Endothelial cell of coronary artery (primary cell): ENCODE measurements around the gene KCNK17. TPM values are rescaled to one million over a fixed set of nuclear protein-coding genes. Genes with fewer than 3 reads are reported as not detected.

Experiments used
- total RNA-seq: library from RNA; depleted of rRNA; stranded (reverse); fragments of >200 nt; gene quantifications from 2 replicates; pipeline ENCODE4 v1.2.3, GENCODE V29; 2014

KCNK17 gene, protein sequence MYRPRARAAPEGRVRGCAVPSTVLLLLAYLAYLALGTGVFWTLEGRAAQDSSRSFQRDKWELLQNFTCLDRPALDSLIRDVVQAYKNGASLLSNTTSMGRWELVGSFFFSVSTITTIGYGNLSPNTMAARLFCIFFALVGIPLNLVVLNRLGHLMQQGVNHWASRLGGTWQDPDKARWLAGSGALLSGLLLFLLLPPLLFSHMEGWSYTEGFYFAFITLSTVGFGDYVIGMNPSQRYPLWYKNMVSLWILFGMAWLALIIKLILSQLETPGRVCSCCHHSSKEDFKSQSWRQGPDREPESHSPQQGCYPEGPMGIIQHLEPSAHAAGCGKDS
- total RNA-seq = not detected in 2 replicates

DNA sequence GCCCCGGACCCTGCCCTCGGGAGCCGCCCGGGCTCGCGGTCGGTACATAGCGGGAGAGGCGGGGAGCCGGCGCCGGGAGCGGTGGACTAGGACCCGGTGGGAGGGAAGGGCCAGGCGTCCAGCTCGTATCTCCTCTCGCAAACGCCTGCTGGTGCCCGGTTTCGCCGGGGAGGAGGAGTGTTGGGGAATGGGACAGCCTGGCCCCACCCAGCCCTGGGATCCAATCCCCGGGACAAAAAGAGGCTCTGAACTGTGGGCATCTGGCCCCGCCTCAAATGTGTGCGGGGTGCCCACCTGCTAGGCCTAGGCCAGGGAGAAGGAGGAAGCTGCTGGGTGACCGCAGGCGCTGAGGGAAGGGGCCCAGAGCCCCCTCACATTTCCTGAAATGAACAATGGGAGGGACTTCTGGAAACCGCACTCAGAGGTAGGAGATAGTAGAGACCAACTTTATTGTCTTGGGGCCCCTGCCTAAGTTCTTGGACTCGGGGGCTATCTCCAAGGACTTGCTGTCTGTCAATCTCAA, at the start of gene KCNK17:
KCNK17 (minus strand) TSS at position 147 of the 523 bp plus-strand sequence; CDS start at position 48, 99 bp downstream.

DNA sequence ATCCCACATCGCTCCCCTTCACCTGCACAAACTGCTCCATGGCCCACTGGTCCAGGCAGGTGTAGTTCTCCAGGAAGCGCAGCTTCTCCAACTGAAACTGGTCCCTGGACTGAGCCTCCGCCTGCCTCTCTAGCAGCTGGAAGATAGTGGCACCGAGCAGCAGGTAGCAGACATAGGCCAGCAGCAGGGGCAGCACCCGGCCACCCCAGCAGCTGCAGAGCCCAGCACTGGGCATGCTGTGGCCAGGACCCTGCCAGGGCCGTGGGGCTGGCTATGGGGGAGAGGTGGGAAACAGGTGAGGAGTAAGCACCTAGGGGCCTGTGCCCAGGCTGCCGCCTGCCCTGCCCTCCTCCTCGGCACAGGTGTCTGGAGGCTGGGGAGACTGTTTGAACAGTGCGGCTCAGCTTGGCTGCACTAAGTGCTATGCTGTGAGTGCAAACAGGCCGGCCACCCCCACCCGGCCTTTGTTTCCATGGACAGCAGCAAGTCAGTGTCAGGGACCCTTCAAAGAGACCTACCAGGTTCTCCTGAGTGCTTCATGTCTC, 8.2 kb upstream of the KCNK17 start, which contains the start of gene KCNK16:
KCNK16 (minus strand) TSS at position 397 of the 545 bp plus-strand sequence; CDS start at position 235, 162 bp downstream.

Other genes starting within 250 kb of the KCNK17 start
- gene SAYSD1, start 199.2 kb downstream of the KCNK17 start, total RNA-seq = 8.9 and 9.5 TPM in 2 replicates
- gene KCNK5, start 84.9 kb downstream of the KCNK17 start, total RNA-seq = not detected in 2 replicates
- not detected in 2 replicates for gene KCNK16, start 8.3 kb upstream of the KCNK17 start, total RNA-seq